SK-N-DZ (cell line): Measurements from ENCODE around the gene ARL3.
A peak's percentile ranks its signal among the peaks of the same experiment; 100 is the strongest.
"Not testable (repeated sequence)": the region's sequence is repeated elsewhere in the genome, so short reads cannot be mapped to it uniquely, and the experiment has no call there.

Source experiments
- DNase-seq: peaks from one replicate; pipeline ENCODE4 v3.0.0-alpha.2; 2015; ENCODE audit warnings: low spot score

ARL3 gene

GRCh38 chr10:102673819-102674511 lies 40.2 kb downstream of the ARL3 start:
- peak; percentile 74 for DNase-seq

- DNase-seq, result no peak
These were observed 40.9 kb downstream of the ARL3 start for GRCh38 chr10:102673236-102673818.

GRCh38 chr10:102670871-102671434 lies 43.2 kb downstream of the ARL3 start:
- peak; percentile 83 for DNase-seq

GRCh38 chr10:102670065-102670670 lies 44.0 kb downstream of the ARL3 start:
- no peak for DNase-seq

GRCh38 chr10:102669206-102670064 lies 44.8 kb downstream of the ARL3 start:
- no peak for DNase-seq

- no peak for DNase-seq
These were observed 45.7 kb downstream of the ARL3 start for GRCh38 chr10:102668326-102669107.

- not testable (repeated sequence) for DNase-seq
These were observed 46.8 kb downstream of the ARL3 start for GRCh38 chr10:102667411-102667810.

GRCh38 chr10:102665904-102666509 lies 48.2 kb downstream of the ARL3 start:
- no peak for DNase-seq

GRCh38 chr10:102661658-102662028 lies 52.6 kb downstream of the ARL3 start:
- no peak for DNase-seq

GRCh38 chr10:102660888-102661657 lies 53.1 kb downstream of the ARL3 start:
- peak; percentile 52 for DNase-seq

- no peak for DNase-seq
These were observed 55.4 kb downstream of the ARL3 start for GRCh38 chr10:102658802-102659201.

GRCh38 chr10:102657984-102658724 lies 56.0 kb downstream of the ARL3 start:
- no peak for DNase-seq

GRCh38 chr10:102657451-102657850 lies 56.7 kb downstream of the ARL3 start:
- DNase-seq, result no peak

- DNase-seq, result no peak
These were observed 57.3 kb downstream of the ARL3 start for GRCh38 chr10:102656791-102657371.

GRCh38 chr10:102656026-102656425 lies 58.2 kb downstream of the ARL3 start:
- DNase-seq, result no peak

- DNase-seq, result no peak
These were observed 59.2 kb downstream of the ARL3 start for GRCh38 chr10:102654969-102655368.

GRCh38 chr10:102654566-102654965 lies 59.6 kb downstream of the ARL3 start:
- DNase-seq, result no peak

GRCh38 chr10:102653060-102653459 lies 61.1 kb downstream of the ARL3 start:
- no peak for DNase-seq
